Activated CD8-positive, alpha-beta memory T cell treated with anti-CD3 and anti-CD28 coated beads, Interleukin-2, amount 50 U/mL, for 1 hour (primary cell): ENCODE data around the gene NFYC.

ENCODE experiments used
- DNase-seq: peaks from one replicate; pipeline ENCODE4 v3.0.0-alpha.2; 2020; ENCODE audit errors: extremely low read depth

Gene NFYC

DNA sequence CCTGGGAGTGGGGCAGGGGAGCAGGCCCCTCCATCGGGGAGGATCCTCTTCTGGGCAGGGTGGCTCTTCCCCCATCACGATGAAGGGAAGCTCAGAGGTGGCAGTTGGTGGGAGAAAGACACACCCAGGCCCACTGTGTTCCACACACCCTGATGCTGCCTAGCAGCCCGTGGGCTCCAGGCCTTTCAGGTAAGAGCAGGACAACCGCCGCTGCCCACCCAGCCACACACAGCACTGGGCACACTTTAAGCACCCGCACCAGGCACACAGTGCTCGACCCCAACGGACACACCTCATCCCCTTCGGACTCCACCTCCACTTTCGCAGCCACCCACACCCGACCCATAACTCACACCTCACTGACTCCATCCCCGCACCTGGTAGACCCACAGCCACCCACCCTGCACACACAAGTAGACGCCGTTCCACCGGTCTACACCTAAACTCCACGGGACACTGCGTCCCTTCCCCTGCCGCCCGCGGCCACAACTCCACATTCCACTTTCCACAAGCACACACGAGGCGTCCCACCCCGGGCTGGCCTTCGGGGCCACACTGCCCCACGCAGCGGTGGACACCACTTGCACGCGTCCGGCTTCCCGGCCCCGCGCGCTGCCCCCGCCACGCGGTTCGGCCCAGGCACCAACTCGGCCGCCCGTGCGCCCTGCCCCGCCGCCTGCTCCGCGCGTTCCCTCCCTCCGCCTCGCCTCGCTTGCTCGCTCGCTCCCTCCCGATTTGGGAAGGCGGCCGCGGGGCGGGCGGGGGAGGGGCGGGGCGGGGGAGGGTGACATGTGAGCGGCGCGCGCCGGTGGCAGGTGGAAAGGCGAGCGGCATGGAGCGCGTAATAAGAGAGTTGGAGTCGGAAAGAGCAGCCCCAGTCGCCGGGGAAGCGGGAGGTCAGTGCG is 91.7 kb downstream of the NFYC start, which contains the start of gene KCNQ4:
Gene KCNQ4, plus strand, starts transcription at position 787 of the 905 bp plus-strand sequence. CDS start 307 bp downstream, outside the sequence.
- no peak for DNase-seq

DNA sequence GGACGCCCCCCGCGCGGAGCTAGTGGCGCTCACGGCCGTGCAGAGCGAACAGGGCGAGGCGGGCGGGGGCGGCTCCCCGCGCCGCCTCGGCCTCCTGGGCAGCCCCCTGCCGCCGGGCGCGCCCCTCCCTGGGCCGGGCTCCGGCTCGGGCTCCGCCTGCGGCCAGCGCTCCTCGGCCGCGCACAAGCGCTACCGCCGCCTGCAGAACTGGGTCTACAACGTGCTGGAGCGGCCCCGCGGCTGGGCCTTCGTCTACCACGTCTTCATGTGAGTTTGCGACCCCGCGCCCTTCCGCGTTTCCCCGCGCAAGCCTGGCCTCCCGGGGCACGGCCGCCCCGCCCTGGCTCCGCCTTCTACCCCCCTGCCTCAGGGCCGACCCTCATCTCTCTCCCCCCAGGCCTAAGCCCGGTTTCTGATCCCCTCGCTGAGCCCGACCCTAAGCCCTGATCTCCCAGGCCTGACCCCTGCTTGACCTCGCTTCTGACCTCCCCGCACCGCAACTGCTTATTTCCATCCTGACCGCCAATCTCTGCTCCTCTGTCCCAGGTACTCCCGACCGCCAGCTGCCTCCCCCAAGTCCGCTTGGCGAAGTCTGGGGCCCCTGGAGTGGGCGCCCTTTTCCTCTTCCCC is 92.8 kb downstream of the NFYC start:
- DNase-seq, result no peak

DNA sequence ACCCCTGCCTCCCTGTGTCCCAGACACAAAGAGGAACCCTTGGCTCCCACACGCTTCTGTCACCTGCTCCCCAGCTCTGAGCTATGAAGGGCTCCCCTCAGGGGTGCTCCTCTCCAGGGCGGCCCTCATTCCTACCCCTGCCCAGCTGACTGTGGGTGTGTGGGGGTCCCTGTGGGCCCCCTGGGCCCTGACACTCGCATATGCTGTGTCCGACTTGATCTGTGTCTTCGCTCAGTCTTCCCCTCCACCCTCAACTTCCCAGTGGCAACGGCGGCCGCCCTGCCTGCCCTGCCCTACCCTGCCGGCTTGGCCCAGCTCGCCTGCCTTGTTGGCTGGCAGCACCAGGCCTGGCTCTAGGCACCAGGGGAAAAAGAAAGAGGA is 93.3 kb downstream of the NFYC start:
- no peak for DNase-seq

DNA sequence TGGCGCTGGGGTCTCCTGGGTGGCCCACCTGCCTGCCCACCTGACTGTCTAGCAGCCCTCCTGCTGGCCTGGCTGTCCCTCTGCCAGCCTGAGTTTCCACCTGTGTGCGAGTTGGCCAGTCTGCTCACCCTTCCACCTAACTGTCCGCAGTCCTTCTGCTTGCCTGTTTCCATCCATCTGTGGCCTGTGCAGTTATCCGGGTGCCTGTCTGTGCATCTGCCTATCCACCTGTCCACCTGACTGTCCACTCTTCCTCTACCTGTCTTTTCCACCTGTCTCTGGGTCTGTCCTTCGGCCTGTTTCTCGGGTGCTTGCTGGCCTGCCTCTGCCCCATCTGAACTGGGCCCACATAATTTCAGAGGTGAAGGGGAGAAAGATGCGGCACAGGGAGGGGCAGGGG is 93.9 kb downstream of the NFYC start:
- DNase-seq, result no peak

DNA sequence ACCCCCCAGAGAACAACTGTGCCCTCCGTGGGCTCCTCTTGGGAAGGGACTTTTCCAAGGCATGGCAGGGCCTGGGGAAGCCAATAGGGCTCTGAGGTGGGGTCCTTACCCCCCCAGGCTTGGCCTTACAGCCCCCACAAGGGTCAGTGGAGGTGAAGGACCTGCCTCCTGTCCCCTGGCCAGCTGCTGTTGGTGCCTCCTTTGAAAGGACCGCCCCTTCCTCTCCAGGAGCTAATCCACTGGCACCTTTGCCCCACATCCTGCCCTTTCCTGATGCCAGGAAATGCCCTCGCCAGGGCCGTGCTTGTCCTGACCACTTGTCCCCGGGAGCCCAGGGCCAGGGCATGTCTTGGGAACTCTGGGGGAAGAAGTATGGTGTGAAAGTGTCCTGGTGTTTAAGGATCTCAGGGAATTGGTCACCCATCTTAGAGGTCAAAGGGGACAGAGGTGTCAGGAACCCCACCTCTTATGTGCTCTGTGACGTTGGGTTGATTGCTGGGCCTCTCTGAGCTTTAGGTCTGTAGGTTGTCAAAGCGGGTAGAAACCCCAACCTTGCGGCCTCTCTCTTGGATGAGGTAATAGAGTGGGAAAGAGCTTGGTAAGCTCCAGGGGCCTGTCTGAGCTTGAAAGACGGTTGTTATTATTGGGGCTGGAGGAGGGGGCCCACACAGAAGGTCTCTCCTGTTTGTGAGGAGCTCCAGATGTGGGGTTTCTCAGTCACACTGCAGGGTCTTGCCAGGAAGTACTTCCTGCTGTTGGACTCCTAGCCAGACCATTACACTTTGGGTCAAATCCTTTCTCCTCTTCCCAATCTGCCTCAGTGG is 94.9 kb downstream of the NFYC start:
- DNase-seq, result no peak

DNA sequence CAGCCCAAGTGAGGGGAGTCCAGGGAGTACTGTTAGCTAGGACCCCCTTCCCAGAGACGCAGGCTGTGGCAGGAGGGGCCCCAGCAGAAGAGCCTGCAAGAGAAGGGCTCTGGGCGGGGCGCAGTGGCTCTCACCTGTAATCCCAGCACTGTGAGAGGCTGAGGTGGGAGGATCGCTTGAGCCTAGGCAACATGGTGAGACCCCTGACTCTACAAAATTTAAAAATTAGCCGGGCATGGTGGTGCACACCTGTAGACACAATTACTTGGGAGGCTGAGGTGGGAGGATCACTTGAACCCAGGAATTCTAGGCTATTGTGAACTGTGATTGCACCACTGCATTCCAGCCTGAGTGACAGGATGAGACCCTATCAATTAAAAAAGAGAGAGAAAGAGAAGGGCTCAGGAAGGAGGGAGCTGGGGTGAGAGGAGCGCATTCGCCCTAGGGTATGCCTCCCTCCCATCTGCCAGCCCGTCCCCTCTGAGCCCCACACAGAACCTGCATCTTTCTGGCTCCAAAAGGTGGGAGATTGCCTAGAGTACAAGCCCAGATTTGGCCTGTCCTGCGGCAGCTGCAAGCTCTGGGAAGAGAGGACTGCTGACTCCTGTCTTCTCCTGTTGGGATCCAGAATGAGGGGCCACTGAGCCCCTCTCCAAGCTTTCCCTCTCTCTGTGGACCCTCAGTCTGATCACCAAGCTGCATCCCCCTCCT is 95.6 kb downstream of the NFYC start:
- DNase-seq, result no peak

DNA sequence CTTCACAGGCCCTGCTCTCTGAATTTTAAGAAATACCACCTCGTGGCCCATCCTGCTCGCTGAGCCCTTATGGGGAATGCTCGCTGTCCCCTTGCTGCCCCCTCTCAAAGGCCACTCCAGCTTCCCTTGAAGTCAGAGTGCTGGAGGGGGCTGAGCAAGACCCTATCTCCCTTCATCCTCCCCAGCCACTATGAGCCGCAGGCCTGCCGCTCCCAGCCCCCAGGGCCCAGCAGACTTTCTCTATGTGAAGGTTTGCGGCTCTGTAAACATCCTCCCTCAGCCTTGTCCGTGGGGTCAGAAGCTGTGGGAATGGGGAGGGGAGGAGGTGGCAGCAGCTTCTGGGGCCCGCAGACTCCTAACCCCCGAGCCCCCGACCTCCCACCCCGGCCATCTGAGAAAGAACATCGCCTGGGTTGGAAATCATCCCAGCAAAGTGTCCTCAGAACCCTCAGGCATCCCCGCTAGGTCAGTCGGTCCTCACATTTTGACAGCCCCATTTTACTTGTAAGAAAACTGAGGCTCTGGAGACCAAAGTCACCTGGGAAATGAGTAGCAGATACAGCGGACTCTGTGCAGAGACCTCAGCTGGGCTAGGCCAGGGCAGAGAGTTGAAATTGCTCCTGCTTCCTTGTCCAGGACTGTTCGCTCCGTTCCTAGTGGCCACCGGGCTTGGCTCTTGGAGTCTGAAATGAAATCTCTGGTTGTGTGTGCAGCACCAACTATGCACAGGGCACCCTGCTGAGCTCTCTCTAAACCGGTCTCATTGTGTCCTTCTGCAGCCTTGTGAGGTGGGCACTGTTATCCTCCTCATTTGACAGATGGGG is 96.4 kb downstream of the NFYC start:
- DNase-seq, result no peak

DNA sequence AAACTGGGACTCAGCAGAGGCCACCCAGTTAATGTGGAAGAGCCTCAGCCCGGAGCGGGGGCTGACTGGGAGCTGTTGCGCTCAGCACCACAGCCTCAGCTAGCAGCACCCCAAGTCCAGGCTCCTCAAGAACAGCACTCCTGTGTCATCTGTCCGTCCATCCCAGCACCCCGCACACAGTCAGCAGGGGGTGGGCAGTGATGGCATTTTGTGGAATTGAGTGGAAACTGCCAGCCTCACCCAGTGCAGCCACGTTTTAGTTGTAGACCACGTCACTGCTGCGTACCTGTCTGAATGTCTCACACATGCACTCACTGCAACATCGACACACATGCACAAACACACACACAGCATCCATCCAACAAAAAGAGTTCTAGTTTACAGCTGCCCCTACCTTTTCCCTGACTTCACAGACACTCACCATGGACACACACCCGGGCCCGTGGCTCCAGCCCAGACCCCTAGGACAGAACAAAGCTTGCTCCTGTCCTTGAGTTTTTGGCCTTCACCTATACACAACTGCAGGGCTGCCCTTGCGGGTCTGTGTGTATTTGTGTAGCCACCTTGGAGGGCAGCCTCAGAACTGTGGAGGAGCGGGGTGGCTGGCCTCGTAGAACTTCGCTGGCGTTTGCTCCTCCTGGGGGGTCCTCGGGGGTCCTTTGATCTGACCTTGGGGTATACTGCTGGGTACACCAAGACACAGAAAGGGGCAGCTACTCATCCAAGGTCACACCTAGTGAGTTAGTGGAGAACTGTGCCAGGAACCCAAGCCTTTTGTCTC is 97.2 kb downstream of the NFYC start:
- no peak for DNase-seq

DNA sequence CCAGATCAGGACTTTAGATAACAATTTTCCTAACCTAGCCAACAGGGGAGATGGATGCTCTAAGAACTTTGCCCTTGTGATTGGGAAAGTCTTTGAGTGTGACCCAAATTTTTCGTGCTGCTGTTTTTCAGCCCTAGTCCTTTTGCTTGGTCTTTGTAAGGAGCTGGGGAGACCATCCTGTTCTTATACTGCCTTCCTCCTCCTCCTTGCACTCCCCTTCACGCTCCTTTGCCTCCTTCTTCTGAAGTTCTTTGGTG is 97.8 kb downstream of the NFYC start:
- DNase-seq, result no peak

DNA sequence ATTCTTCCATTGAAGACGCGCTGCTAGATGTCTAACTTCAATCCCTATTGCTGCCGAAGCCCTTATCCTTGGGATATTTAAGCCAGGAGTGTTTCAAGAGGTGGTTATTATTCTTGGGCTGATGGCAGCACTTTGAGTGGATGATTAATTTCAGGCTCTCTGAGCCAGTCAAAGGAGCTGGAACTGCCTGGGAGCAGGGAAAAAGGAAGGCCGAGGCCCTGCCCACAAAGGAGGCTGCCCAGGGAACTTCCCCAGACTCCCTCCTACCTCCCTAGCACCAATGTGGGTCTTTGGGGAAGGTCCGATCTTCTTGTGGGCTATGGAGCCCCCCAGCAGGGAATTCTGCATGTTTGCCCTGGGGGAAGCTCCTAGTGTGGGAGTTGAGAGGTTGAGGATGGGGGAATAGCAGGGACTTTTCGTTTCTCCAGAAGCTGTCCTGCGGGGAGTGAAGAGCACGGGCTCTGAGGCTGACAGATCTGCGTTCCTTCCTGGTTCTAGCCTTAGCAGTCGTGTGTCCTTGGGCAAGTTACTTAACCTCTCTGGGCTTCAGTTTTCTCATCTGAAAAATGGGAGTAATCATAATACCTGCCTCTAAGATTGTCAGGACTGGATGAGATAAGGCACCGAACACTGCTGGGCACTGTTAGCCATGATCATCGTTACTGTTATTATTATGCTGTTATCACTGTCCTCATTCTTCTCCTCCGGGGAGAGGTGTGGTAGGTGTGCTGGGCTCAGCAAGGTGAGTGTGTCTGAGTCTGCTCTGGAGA is 98.3 kb downstream of the NFYC start:
- no peak for DNase-seq

DNA sequence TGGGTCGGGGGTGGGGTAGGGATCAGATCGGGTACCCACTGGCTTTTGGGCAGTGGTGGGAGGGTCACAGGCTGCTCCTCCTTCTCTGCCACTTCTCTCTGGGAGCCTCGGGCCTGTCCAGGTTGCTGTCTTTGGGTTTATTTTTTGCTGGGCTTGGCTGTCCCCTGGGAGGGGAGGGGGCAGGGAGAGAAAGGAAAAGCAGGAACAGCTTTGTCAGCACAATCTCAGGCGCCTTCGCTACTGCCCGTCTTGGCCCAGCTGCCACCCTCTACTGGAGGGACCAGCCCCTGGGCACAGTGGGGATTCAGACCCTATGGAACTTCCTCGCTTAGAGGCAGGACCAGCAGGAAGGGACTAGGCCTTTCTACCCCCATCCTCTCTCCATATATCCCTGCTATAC is 100.5 kb downstream of the NFYC start:
- no peak for DNase-seq

DNA sequence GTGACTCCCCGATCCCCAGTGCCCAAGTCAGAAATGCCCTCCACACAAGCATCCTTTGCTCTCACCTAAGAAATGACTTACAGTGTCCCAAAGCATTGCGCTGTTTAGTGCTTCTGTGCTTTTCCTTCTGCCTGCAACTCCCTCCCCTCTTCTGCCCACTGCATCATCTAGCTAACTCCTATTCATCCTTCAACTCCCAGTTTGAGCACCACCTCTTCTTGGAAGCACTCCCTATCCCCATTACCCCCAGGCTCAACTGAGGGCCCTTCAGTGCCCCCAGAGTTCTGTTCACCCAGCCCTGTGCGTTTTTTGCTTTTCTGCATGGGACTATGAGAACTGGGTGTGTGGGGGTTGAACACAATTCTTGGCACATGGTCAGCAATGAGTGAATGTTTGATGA is 102.1 kb downstream of the NFYC start:
- DNase-seq, result no peak

DNA sequence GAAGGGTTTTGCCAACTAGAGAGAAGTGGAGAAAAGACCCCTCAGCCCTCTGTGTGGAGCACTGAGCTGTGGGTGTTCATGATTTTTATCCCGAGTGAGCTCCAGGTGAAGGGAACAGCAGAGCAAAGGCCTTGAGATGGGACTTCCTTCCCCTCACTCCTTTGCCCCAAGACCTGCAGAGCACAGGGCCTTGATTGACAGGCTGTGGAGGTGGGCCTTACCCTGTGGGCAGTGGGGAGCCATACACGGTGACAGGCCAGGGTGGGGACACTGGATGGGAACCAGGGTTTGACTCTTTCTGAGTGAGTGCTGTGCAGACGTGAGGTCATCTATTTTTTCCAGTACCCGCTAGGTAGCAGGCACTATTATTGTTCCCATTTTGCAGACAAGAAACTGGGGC is 102.5 kb downstream of the NFYC start:
- no peak for DNase-seq

DNA sequence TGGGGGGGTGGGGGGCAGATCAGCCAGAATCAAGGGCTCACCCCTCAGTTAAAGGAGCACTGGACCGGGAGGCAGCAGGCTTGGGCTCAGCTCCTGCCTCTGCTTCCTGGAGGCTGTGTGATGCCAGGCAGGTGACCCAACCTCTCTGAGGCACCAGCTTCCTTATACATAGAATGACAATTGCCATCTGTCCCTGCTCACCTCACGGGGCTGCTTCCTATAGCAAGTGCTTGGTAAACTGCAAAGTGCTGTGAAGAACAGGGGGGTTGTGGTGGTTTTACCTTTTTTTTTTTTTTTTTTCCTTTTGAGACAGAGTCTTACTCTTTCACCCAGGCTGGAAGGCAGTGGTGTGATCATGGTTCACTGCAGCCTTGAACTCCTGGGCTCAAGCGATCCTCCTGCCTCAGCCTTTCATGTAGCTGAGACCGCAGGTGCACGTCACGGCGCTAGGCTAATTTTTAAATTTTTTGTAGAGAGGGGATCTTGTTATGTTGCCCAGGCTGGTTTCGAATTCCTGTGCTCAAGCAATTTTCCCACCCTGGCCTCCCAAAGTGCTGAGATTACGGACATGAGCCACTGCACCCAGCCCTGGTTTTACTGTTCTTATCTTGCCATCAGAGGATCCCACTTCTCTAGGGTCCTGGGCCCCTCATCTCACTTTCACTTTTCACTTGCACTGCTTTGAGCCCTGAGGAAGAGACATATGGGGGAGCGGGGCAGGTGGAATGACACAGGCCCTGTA is 103.6 kb downstream of the NFYC start:
- DNase-seq, result no peak

DNA sequence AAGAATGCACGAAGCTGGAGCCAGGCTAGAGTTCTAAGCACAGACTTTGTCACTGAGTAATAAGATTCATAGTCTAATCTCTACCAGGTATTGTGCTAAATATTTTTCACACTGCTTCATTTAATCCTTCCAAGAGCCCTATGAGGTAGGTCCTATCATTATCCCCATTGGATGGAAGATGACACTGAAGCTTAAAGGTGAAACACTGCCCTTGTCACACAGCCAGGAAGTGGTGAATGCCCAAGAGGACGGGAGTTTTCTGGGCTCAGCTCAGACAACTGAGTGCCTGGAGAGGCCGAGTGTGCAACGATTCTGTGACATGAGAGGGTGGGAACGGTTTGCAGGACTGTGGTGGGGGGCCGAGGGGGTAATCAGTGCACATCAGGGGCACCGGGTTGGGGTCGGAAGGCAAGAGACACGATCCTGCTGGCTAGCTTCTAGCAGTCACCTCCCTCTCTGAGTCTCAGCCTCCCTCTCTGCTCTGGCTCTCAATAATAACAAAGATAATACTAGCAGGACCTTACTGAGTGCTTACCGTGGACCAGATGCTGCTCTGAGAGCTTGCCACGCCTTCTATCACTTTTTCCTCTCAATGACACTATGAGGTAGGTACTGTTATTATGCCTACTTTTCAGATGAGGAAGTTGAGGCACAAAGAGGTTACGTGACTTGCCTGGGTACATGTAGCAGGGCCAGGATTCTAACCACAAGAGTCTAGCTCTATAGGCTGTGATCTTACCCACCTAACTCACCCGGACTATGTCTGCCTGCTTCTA is 104.5 kb downstream of the NFYC start:
- no peak for DNase-seq

DNA sequence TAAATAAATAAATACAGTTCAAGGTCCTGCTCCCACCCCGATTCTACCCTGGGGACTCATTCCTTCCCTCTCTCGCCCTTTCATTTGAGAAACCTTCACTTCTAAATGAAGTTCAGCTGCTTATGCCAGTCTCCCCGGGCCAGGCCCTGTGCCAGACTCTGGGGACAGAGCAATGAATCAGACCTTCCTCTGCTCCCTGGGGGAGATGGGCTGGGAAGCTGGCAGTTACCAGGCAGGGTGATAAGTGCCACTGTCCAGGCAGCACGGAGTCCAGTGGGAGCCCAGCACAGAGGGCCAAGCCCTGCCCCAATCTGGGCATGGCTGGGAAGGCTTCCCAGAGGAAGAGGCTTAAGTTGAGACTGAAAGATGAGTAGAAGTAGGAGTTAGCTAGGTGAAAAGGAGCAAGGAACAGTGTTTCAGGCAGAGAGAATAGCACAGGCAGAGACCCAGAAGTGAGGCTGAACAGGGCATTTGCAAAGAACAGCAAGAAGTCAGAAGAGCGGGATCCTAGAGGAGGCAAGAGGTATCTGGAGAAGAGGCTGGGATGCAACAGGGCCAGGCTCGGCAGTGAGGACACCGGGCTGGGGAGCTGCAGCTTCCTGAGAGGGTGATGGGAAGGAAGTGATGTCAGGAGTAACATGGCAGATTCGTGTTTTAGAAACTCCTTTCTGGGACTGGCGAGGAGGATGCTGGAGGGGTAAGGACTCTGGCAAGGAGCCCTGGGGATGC is 105.6 kb downstream of the NFYC start:
- DNase-seq, result no peak

DNA sequence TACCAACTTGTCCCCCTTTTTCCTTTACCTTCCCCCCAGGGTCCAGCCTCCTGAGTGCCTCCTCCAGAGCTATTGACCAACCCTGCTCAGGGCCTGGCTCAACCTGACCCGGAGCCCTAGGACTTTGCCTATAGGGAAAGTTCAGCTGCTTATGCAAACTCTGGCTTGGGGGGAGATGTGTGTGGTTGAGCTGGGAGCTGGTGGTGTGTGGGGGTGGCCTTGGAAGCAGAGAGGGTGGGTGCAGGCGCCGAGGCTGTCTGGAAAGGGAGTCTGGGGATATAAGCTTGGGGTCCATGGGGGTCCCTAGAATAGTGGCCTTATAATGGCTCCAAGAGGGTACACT is 106.1 kb downstream of the NFYC start:
- no peak for DNase-seq
